GM12873 (cell line): Measurements from ENCODE around the gene NRK.

Experiments
- CTCF ChIP-seq: IDR thresholded peaks from 2 replicates; pipeline ENCODE4 v1.5.1; 2012; ENCODE audit warnings: low read depth, mild to moderate bottlenecking, moderate library complexity, low read length, control low read depth; ENCODE audit not compliant: insufficient read depth; ENCODE audit errors: missing control alignments

The NRK gene

GRCh38 chrX:105869701-105870100, 47.4 kb downstream of the NRK start:
- no peak for TF ChIP-seq CTCF

- no peak for TF ChIP-seq CTCF
Measured at GRCh38 chrX:105870445-105870844, 48.1 kb downstream of the NRK start.

- TF ChIP-seq CTCF, result no peak
Measured at GRCh38 chrX:105872941-105873340, 50.6 kb downstream of the NRK start.

- no peak for TF ChIP-seq CTCF
Measured at GRCh38 chrX:105874790-105875189, 52.5 kb downstream of the NRK start.

GRCh38 chrX:105876658-105877057, 54.3 kb downstream of the NRK start:
- TF ChIP-seq CTCF, result peak; percentile 48

- no peak for TF ChIP-seq CTCF
Measured at GRCh38 chrX:105880491-105880890, 58.2 kb downstream of the NRK start.

GRCh38 chrX:105882581-105883275, 60.4 kb downstream of the NRK start:
- no peak for TF ChIP-seq CTCF
